Endothelial cell (in vitro differentiated cells): ENCODE measurements around the gene MYBPC3. TPM values are rescaled to one million over a fixed set of nuclear protein-coding genes. Genes with fewer than 3 reads are reported as not detected.

ENCODE experiments used
- DNase-seq: peaks from one replicate; pipeline ENCODE4 v3.0.0; 2021; ENCODE audit warnings: low spot score
- H3K27ac Mint-ChIP-seq: one replicate; pipeline ENCODE4 v1.8.0; 2021; ENCODE audit warnings: mixed read lengths, inconsistent platforms; ENCODE audit not compliant: unreplicated experiment
- H3K27me3 Mint-ChIP-seq: one replicate; pipeline ENCODE4 v1.8.0; 2021; ENCODE audit warnings: mild to moderate bottlenecking, moderate library complexity, mixed read lengths, inconsistent platforms; ENCODE audit not compliant: unreplicated experiment
- H3K36me3 Mint-ChIP-seq: one replicate; pipeline ENCODE4 v1.8.0; 2021; ENCODE audit warnings: mild to moderate bottlenecking, low read depth, mixed read lengths, inconsistent platforms; ENCODE audit not compliant: unreplicated experiment
- H3K4me1 Mint-ChIP-seq: one replicate; pipeline ENCODE4 v1.8.0; 2021; ENCODE audit warnings: mild to moderate bottlenecking, mixed read lengths, inconsistent platforms; ENCODE audit not compliant: unreplicated experiment
- H3K4me3 Mint-ChIP-seq: one replicate; pipeline ENCODE4 v1.8.0; 2021; ENCODE audit warnings: mild to moderate bottlenecking, mixed read lengths, inconsistent platforms; ENCODE audit not compliant: unreplicated experiment
- H3K9me3 Mint-ChIP-seq: one replicate; pipeline ENCODE4 v1.8.0; 2021; ENCODE audit warnings: mixed read lengths, inconsistent platforms; ENCODE audit not compliant: unreplicated experiment
- CTCF ChIP-seq: fragments of 200-600 bp; sonication (generic); IDR thresholded peaks from one replicate; pipeline ENCODE4 v1.5.0; 2021; ENCODE audit warnings: antibody characterized with exemption; ENCODE audit not compliant: unreplicated experiment
- total RNA-seq: library from RNA; stranded (reverse); fragmentation: NEBNext Ultra II Directional; extraction: Animal tissue kit (Norgen Biotek cat#: 25700); gene quantifications from one replicate; pipeline ENCODE4 v1.2.1, GENCODE V29; 2021; ENCODE audit not compliant: unreplicated experiment

Gene MYBPC3
- total RNA-seq, 1 donor from 2014 or later, result not detected

- TF ChIP-seq CTCF, result no peak
- H3K27me3 Mint-ChIP-seq, result peaks cover 8% of the 10 kb centered on the region
- no peaks in the 10 kb centered on the region for H3K36me3 Mint-ChIP-seq
- H3K4me1 Mint-ChIP-seq, result peaks cover 12% of the 10 kb centered on the region
- H3K9me3 Mint-ChIP-seq, result no peaks in the 10 kb centered on the region
- H3K4me3 Mint-ChIP-seq, result no peak within 1 kb of the TSS
- no peak for DNase-seq
- H3K27ac Mint-ChIP-seq, result no peak within 1 kb of the TSS
Observed at GRCh38 chr11:47378010-47378835, 25.7 kb upstream of the MYBPC3 start, which contains the start of gene SPI1. TSS of gene SPI1 (minus strand) at chr11:47378547. CDS start at chr11:47378353, 194 bp downstream.

- Mint-ChIP-seq H3K36me3 (no peaks in the 10 kb centered on the region), H3K4me1 (peaks cover 5% of the 10 kb centered on the region), H3K27me3 (peaks cover 8% of the 10 kb centered on the region), H3K4me3 (no peak overlapping the region), H3K9me3 (no peaks in the 10 kb centered on the region), H3K27ac (no peak overlapping the region)
- DNase-seq, result no peak
- TF ChIP-seq CTCF, result no peak
Observed at GRCh38 chr11:47377571-47378009, 25.1 kb upstream of the MYBPC3 start.

GRCh38 chr11:47376525-47377371, 24.2 kb upstream of the MYBPC3 start:
- no peak for TF ChIP-seq CTCF
- H3K9me3 Mint-ChIP-seq, result no peaks in the 10 kb centered on the region
- H3K36me3 Mint-ChIP-seq, result no peaks in the 10 kb centered on the region
- H3K4me3 Mint-ChIP-seq, result no peak overlapping the region
- no peak overlapping the region for H3K27ac Mint-ChIP-seq
- DNase-seq, result no peak
- peaks cover 6% of the 10 kb centered on the region for H3K27me3 Mint-ChIP-seq
- no peaks in the 10 kb centered on the region for H3K4me1 Mint-ChIP-seq

- Mint-ChIP-seq H3K36me3 (no peaks in the 10 kb centered on the region), H3K9me3 (no peaks in the 10 kb centered on the region), H3K4me3 (no peak overlapping the region), H3K4me1 (no peaks in the 10 kb centered on the region), H3K27me3 (peaks cover 4% of the 10 kb centered on the region), H3K27ac (no peak overlapping the region)
- DNase-seq, result no peak
- no peak for TF ChIP-seq CTCF
Observed at GRCh38 chr11:47376107-47376524, 23.6 kb upstream of the MYBPC3 start.
